Measurements from ENCODE around the gene SORCS2.

GRCh38 chr4:7535094-7535493 is 342.8 kb downstream of the SORCS2 start:
- TF ChIP-seq SUZ12 (IDR thresholded peaks at IDR 0.05; ENCODE audit: extremely low read depth, insufficient read depth, insufficient read length) = no peak
- TF ChIP-seq ZNF274 (IDR thresholded peaks at IDR 0.05; ENCODE audit: low read depth, low read length) = no peak
- no peak for TF ChIP-seq YY1 (IDR thresholded peaks at IDR 0.05; ENCODE audit: insufficient read depth, insufficient read length)
